ENCODE data around the gene IDUA.

DNA sequence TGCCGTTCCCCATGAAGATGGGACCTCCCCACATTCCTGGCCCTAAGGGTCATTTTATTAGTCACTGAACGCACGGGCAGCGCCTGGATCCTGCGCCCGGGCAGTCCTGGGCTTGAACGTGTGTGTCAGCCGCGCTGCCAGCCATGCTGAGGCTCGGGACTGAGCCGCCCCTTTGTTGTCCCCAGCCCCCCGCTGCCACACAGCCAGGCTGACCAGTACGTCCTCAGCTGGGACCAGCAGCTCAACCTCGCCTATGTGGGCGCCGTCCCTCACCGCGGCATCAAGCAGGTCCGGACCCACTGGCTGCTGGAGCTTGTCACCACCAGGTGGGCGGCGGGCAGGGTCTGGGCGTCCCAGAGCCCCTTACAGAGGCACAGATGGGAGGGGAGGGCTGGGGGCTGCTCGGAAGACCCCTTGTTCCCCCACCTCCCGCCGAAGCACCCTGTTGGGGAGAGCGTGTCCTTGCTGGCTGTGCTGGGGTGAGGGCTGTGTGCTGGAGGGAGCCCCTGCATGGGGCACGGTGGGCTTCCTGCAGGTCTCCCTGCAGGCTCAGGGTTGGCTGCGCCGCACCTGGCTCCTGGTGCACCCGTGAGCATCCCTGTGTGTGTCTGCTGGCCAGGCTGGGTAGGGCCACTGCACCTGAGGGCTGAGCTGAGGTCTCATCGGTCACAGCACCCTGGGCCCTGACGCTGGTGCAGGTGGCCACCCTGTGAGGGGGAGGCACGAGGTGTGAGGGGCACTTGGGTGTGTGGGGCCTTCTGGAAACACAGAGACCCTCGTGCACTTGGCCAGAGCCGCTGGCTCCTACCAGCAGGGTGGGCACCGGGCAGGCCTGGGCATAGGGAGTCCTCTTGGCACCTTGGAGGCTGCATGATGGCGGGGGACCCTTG is 1.0 kb downstream of the IDUA start:
- TF ChIP-seq, protein P1, sequence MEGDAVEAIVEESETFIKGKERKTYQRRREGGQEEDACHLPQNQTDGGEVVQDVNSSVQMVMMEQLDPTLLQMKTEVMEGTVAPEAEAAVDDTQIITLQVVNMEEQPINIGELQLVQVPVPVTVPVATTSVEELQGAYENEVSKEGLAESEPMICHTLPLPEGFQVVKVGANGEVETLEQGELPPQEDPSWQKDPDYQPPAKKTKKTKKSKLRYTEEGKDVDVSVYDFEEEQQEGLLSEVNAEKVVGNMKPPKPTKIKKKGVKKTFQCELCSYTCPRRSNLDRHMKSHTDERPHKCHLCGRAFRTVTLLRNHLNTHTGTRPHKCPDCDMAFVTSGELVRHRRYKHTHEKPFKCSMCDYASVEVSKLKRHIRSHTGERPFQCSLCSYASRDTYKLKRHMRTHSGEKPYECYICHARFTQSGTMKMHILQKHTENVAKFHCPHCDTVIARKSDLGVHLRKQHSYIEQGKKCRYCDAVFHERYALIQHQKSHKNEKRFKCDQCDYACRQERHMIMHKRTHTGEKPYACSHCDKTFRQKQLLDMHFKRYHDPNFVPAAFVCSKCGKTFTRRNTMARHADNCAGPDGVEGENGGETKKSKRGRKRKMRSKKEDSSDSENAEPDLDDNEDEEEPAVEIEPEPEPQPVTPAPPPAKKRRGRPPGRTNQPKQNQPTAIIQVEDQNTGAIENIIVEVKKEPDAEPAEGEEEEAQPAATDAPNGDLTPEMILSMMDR (IDR thresholded peaks at IDR 0.05; ENCODE audit: insufficient read depth, low read length): no peak
- TF ChIP-seq POLR2AphosphoS5 (IDR thresholded peaks at IDR 0.05; ENCODE audit: low read depth): no peak
- no peak for TF ChIP-seq SPI1 (IDR thresholded peaks at IDR 0.05; ENCODE audit: borderline replicate concordance, low read depth)
- TF ChIP-seq, protein P2, sequence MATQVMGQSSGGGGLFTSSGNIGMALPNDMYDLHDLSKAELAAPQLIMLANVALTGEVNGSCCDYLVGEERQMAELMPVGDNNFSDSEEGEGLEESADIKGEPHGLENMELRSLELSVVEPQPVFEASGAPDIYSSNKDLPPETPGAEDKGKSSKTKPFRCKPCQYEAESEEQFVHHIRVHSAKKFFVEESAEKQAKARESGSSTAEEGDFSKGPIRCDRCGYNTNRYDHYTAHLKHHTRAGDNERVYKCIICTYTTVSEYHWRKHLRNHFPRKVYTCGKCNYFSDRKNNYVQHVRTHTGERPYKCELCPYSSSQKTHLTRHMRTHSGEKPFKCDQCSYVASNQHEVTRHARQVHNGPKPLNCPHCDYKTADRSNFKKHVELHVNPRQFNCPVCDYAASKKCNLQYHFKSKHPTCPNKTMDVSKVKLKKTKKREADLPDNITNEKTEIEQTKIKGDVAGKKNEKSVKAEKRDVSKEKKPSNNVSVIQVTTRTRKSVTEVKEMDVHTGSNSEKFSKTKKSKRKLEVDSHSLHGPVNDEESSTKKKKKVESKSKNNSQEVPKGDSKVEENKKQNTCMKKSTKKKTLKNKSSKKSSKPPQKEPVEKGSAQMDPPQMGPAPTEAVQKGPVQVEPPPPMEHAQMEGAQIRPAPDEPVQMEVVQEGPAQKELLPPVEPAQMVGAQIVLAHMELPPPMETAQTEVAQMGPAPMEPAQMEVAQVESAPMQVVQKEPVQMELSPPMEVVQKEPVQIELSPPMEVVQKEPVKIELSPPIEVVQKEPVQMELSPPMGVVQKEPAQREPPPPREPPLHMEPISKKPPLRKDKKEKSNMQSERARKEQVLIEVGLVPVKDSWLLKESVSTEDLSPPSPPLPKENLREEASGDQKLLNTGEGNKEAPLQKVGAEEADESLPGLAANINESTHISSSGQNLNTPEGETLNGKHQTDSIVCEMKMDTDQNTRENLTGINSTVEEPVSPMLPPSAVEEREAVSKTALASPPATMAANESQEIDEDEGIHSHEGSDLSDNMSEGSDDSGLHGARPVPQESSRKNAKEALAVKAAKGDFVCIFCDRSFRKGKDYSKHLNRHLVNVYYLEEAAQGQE (IDR thresholded peaks at IDR 0.05; ENCODE audit: insufficient replicate concordance, low read depth): no peak
- no peak for TF ChIP-seq GABPA (IDR thresholded peaks at IDR 0.05; ENCODE audit: low read depth)

All from HL-60 (cell line).